GM19438 (cell line): Measurements from ENCODE around the gene DNM2.
"Not testable (repeated sequence)": the region's sequence is repeated elsewhere in the genome, so short reads cannot be mapped to it uniquely, and the experiment has no call there.

Experiments used
- ATAC-seq: cut with Tn5 transposase; IDR thresholded peaks from one replicate; pipeline ENCODE4 v1.9.1; 2021; ENCODE audit warnings: low read depth; ENCODE audit not compliant: unreplicated experiment

The DNM2 gene

DNA sequence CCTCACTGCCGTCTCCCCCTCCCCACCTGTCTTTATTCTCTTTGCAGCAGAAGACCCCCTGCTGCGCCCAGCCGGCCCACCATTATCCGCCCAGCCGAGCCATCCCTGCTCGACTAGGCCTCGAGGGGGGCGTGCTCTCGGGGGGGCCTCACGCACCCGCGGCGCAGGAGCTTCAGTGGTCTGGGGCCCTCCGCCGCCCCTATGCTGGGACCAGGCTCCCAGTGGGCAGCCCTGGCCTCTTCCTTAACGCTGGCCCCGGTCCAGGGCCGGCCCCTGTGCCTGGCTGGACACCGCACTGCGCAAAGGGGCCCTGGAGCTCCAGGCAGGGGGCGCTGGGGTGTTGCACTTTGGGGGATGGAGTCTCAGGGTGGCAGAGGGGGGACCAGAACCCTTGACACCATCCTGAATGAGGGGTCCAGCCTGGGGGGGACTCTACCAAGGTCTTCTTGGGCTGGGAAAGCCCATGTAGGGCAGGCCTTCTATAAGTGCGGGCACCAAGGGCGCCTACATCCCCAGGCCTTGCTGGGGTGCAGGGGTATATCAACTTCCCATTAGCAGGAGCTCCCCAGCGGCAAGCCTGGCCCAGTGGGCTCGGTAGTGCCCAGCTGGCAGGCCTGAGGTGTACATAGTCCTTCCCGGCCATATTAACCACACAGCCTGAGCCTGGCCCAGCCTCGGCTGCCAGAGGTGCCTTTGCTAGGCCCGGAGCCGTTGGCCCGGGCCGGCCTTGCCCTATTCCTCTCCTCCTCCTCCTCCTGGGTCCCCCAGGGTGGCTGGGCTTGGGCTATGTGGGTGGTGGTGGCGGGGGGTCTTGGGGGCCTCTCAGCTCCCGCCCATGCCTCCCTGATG lies 113.3 kb downstream of the DNM2 start:
- no peak for ATAC-seq

DNA sequence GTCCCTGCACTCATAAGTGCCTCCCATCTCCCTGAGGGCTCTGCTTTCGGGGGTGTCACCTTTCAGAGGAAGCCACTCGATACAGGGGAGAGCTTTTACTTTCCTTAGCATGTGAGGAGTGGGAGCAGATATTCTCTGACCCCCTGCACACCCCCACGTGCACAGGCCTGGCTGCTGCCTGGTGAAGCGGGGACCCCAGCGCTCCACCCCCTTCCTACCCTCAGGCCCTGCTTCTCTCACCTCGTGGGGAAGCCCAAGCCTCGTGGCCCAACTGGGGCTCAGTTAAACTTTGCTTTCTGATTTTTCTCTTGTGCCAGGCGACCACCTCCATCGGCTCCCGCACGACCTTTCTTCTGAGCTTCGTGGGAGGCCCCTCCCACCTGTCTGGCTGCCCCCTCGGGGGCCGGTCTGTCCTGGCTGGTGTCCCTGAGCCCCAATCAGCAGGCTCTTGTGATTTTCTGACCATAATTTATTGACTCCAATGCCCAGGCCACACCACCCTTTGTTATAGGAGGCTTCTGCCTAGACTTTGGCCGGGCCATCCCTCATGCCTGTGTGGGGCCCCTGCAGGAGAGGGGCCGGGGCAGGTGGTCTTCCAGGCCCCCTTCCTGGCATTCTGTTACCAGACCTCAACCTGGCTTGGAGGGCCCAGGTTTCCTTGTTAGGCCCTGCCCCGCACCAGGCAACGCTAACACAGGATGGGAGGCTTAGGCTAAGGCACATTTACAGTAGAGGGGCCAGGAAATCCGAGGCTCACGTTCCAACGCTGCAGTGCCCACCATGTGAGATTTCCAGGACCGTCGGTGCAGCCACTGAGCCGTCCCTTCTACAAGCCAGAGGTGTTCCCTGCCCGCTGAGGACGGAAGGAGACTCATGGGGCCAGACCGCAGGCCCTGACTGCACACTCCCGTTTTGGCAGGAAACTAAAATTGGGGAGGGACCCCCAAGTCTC lies 114.4 kb downstream of the DNM2 start:
- no peak for ATAC-seq

DNA sequence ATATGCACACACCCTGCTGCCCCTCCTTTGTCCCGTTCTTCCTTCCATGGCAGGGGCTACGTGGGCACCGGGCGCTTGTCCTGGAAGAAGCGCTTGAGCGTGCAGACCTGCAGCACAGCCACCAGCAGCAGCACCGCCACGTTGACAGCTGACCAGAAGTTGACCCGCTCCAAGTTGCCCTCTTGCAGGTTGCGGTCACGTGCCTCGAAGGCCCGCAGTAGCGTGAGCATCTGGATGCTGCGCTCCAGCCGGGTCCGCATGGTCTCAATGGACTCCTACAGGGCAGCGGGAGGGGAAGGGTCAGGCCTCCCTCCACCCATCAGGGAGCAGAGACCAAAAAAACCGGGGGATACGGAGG lies 115.0 kb downstream of the DNM2 start:
- no peak for ATAC-seq

DNA sequence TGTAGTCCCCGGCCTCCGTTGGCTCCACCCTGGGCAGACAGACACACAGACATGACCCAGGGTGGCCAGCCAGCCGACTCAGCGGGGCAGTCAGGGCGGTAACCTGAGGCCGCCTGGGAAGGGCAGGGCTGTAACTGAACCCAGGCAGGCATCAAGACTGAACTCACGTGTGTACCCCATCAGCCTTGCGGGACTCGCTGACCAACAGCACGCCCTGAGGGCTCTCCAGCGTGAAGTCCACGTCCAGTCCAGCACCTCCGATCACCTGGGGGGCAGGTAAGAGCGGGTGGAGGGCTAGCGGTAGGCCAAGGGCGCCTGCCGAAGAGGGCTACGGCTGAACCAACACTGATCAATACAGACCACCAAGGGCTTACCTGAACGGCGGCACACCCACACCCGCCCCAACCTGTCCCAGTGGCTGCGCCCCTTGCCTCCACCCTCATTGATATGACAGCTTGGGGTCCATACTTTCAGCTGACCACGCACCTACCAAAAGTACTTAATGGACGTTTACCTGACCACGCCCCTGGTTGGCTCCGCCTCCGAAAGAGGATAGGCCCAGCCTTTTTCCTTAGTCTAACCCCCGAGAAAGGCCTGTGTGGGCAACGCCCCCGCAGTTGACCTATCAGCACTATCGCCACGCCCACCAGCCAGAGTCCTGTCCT lies 117.3 kb downstream of the DNM2 start:
- ATAC-seq = no peak

DNA sequence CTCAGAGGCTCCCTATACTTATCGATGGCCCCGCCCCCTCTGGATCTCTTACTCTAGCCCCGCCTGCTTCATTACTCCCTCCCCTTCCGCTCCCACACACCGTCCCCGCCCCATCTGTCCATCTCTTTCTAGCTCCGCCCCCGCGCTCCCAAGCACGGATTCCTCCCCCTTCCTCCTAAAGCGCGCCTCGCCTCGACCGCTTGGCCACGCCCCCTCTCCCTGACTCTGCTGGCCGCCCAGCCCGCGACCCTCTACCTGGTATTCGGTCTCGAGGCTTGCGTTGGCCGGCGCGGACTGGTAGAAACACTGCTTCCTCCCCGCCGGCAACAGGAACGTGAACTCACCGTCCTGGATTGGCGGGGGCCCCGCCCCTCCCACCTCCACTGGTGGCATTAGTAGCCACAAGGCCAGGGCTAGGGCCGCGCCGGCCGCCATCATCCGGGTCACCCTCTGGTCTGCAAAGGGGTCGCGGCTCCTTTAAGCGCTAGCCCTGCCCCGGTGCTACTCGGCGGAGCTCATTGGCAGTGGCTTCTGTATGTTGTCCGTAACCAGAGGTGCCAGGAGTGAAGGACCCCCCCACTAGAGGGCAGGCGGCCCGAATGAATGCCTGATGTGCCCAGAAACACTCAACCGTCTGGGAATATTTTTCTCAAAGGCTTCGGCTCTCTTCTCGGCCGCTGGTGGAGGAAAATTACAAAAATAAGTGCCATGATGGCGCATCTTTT lies 118.0 kb downstream of the DNM2 start, which contains the start of gene TMED1:
Gene TMED1, minus strand, starts transcription at position 459 of the 725 bp plus-strand sequence. Its CDS starts 21 bp downstream, at position 438.
- peak; percentile 74 for ATAC-seq

DNA sequence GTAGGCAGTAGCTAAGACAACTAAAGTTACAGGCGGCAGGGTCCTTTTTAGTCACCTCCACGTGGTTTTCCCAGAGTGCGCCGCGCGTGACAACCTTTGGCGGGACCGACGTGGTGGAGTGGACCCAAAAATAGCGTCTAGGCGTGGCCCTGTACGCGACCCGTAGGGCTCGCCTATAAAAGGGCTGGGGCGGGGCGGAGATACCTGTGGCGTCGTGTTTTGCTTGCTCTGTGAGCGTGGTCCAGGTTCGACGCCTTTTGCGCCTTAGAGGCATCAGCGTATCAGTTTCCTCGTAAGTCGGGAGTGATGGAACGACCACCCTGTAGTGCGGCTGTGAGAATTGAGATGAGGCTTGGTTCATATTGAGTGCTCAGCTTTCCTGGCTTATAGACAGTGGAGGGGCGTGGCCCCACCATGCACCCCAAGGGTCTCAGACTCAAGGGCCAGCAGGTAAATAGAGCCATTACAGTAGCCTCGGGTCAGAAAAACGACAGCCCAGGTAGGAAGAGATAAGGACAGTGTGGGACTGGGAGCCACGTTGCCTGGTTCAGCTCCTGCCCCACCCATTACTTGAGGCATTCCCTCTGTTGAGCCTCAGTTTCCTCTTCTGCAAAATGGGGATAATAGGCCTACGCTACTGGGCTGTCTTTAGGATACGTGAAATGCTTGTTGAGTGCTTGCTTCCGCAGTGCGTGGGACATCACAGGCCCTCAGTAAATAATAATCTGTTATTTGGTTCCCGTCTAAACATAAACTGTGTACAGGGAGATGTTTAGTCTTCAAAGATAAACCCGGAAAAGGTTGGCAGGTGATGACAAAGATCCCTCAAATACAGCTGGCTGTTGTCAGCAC lies 118.8 kb downstream of the DNM2 start:
- ATAC-seq = peak; percentile 17

DNA sequence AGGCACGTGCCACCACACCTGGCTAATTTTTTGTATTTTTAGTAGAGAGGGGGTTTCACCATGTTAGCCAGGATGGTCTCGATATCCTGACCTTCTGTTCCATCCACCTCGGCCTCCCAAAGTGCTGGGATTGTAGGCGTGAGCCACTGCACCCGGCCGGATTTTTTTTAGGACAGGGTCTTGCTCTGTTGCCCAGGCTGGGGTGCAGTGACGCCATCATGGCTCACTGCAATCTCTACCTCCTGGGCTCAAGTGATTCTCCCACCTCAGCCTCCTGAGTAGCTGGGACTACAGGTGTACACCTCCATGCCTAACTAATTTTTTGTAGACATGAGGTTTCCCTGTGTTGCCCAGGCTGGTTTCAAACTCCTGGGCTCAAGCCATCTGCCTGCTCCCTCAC lies 119.8 kb downstream of the DNM2 start:
- ATAC-seq = not testable (repeated sequence)

DNA sequence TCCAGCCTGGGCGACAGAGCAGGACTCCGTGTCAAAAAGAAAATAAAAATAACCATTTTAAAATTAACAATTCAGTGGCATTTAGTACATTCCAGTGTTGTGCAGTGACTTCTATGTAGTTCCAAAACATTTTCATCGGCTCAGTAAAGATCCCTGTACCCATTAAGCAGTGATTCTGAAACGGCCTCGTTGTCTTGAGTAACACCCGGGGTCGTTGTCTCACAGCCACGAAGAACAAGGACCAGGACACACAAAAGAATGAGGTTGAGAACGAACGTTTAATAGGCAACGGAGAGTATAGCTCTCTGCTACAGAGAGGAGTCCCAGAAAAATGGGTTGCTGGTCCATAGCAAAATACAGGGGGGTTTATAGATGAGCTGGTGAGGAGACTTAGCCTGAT lies 120.5 kb downstream of the DNM2 start:
- ATAC-seq = no peak

DNA sequence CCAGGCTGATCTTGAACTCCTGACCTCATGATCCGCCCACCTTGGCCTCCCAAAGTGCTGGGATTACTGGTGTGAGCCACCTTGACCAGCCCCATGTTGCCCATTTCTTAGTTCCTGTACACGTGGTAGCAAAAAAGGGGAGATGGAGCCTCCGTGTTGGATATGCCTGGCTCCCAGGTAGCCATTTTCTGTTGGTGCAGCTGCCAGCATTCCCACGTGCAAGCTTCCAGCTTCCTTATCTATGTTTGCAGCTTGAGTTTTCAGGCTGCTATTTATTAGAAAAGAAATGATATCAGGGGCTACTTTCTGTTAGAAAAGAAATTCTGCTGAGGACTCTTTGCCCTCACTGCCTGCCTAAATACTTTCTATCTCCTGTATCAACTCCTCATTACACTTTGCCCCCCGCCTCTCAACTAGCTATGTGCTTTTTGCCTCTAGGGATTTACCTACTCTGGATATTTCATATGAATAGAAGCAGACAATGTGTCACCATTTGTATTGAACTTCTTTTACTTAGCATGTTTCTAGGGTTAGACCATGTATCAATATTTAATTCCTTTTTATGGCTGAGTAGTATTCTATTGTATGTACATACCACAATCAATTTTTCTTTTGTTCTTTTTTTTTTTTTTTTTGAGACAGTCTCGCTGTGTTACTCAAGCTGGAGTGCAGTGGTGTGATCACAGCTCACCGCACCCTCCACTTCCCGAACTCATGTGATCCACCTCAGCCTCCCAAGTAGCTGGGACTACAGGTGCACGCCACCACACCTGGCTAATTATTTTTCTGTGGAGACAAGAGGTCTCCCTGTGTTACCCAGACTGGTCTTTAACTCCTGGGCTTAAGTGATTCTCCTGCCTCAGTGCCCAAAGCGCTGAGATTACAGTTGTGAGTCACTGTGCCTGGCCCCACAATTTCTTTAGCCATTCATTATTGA lies 121.5 kb downstream of the DNM2 start:
- no peak for ATAC-seq

DNA sequence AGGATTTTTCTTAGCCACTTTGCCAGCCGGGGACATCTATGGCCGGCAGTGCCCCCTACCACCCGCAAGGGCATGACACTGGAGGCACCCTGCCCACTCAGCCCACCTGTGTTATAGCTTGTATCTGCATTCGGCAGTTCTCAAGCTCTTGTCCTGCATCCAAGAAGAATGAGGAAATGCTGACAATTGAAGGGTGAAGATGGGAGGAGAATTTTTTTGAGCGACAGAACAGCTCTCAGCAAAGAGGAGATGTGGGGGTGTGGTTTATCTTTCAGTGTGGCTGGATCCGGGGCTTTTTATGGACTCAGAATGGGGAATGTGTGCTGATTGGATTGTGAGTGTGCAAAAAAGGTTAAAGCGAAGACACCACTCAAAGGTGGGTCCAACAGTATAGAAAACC lies 124.9 kb downstream of the DNM2 start:
- ATAC-seq = no peak

DNA sequence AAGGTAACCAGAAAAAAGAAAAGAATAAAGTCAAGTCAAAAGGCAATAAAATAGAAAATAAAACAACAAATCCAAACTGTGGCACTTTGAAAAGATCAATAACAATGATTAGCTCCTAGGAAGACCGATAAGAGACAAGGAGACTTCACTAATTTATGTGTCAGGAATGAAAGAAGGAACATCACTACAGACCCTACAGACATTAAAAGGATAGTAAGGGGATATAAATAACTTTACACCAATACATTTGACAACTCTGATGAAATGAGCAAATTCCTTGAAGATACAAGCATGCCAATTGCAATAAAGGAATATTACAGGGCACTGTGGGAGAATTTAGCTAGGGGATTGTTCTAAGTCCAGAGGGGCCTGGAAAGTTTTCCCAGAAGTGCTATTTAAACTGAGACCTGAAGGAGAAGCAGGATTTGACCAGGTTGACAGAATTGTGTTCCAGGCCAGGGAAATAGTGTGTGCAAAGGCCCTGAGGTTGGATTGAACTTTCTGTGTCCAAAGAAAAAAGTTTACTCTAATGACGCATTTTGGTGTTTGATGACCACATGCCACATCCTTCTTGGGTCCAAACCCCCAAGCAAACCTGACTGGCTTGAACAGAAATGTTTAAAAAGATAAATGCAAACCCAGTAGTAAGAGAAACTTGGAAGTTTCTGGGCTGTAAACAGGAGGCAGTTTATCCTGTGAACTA lies 128.8 kb downstream of the DNM2 start:
- ATAC-seq = no peak

DNA sequence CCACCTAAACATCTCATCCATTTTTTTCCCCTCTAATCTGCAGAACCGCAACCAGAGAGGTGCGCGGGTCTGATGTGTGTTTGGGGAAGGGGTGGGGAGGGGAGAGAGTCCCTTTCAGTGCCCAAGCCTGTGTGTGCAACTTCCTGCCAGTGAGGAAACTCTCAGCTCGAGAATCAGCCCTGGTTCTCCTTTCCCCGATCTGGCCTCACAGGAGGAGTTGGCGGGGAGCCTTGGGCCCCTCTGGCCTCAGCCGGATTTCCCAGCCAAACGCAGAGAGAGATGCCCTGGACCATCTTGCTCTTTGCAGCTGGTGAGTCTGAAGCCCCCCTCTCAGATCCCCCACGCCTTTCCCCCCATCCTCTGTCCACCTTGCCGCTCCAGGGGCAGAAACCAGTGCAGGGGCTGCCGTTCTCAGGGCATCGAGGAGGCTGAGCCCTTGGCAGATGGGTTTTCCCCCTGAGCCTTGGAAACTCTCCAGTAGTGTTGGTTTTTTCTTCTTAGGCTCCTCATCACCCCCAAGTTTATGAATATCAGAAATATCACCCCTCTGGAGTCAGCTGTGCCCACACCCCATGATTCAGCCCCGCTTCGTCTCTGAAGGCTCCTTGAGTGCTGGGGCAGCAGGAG lies 130.5 kb downstream of the DNM2 start, which contains the start of gene C19orf38:
Gene C19orf38, plus strand, starts transcription at position 186 of the 627 bp plus-strand sequence. Its CDS starts 94 bp downstream, at position 280.
- ATAC-seq = no peak

DNA sequence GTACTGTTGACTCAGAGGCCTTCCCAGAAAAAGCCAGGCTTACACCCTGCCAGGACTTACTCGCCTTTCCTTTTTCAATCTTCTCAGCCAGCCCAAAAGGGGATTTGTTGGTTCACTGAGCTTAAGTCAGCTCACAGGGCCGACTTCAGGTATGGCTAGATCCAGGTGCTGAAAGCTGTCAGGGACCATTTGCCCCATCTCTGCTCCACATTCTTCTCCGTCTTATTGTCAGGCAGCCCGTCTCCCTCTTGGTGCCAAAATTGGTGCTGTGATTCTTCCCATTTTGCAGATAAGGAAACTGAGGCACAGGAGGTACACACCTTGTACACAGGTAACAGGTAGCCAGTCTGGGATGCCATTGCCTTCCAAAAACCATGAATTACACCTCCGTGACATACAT lies 132.8 kb downstream of the DNM2 start:
- ATAC-seq = no peak

DNA sequence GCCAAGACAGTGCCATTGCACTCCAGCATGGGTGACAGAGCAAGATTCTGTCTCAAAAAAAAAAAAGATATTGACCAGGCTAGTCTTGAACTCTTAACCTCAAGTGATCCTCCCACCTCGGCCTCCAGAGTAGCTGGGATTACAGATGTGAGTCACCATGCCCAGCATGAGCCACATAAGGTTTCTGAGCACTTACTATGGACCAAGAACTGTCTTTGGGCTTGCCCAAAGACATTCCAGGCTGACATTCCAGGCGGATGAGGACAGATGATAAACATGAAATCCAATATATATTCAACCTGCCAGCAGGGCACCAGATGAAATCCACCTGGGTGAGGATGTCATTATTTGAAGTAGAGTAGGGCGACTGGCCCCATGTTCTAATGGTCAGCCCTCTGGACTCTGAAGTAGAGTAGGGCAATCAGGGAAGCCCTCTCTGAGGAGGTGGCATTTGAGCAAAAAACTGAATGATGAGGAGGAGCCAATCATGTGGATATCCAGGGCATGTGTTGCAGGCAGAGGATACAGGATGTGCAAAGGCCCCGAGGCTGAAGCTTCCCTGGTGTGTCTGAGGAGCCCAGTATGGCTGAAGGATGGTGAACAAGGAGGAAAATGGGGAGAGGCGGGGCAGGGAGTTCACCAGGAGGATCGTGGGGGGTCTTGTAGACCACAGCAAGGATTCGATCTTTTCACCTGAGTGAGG lies 134.4 kb downstream of the DNM2 start:
- ATAC-seq = no peak

DNA sequence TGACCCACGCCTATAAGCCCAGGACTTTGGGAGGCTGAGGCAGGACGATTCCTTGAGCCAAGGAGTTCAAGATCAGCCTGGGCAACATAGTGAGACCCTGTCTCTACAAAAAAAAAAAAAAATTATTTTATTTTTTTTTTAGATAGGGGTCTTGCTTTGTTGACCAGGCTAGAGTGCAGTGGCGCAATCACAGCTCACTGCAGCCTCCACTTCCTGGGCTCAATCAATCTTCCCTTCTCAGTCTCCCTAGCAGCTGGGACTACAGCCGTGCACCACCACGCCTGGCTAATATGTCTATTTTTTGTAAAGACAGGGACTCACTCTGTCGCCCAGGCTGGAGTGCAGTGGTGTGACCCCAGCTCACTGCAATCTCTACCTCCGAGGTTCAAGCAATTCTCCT lies 135.1 kb downstream of the DNM2 start:
- ATAC-seq = no peak

DNA sequence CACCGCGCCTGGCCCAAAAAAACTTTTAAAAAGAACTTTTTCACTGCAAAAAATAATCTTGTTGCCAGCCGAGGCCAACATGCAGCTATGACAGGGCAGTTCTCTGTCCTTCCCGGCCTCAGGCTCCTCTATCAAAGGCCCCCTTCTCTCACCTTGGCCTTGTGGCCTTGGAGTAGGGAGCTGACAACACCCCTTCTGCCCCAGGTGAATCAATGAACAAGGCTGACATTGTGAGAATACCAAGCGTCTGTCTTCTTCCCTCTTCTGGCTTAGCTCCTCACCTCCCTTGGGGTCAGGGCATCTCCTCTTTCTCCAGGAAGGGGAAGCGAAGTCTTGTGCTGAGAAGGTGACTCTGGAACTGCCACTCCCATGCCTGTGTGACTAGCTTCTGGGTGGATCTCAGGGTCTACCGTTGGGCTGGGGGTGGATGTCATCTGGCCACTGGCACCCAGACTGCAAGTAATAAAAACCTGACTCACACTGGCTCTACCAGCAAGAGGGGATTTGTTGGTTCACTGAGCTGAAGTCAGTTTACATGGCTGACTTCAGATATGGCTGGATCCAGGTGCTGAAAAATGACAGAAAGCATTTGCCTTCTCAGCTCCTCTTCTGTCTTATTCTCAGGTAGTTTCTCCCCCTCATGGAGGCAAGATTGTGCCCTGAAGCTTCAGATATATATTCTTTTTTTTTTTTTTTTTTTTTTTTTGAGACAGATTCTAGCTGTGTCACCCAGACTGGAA lies 136.6 kb downstream of the DNM2 start:
- no peak for ATAC-seq
